Measurements from ENCODE around the gene CFAP46.

CFAP46 gene

DNA sequence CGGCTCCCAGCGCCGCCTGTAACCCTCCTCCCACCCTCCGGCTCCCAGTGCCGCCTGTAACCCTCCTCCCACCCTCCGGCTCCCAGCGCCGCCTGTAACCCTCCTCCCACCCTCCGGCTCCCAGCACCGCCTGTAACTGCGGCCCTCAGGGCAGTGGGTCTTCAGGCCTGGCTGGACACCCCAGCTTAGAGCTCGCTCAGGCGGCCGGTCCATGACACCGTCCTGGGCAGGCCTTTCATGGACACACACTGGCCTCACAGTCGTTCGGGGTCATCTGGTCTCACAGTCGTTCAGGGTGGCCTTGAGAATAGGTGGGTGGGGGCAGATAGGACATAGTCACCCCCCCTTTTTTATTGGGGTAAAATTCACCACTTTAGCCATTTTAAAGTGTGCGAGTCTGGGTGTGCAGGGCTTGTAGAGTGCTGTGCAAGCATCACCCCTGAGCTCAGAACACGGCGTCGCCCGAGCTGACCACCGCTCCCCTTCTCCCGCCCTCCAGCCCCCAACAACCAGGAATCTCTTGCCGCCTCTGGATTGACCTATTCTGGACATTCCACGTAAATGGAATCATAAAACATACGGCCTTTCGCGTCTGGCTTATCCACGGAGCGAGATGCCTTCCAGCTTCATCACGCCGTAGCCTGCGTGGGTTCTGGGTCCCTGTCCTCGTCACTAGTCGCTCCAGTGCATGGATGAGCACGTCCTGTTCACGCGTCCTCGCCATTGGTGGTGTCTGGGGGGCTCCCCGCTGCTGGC, 41.1 kb upstream of the CFAP46 start:
- Histone ChIP-seq H3K27me3 (replicated peaks in 2 of 5; ENCODE audit: control insufficient read depth in 4 of 5, insufficient read depth in 5 of 5, low read length in 4 of 5) (peaks cover 0 to 47% (median 4%) of the 10 kb centered on the region in 5 experiments), H3K4me1 (ENCODE audit: control extremely low read depth in 1 of 4, control insufficient read depth in 4 of 4, insufficient read depth in 4 of 4, low read length in 3 of 4) (no peaks in the 10 kb centered on the region), H3K27ac (ENCODE audit: insufficient read depth in 1 of 2, low read depth in 1 of 2, low read length in 2 of 2, poor library complexity in 1 of 2, severe bottlenecking in 2 of 2) (no peak overlapping the region), H3K4me3 (ENCODE audit: control insufficient read depth in 1 of 7, extremely low read depth in 1 of 7, insufficient read depth in 4 of 7, low read depth in 2 of 7, low read length in 6 of 7) (no peak overlapping the region), H3K36me3 (ENCODE audit: control insufficient read depth in 4 of 4, insufficient read depth in 4 of 4, low read length in 3 of 4) (no peaks in the 10 kb centered on the region), H3K9me3 (ENCODE audit: control extremely low read depth in 1 of 5, control insufficient read depth in 4 of 5, insufficient read depth in 2 of 5, low read depth in 1 of 5, low read length in 4 of 5) (no peaks in the 10 kb centered on the region)
- no peak for DNase-seq
- ChIA-PET POLR2A (no interaction called here), CTCF (no interaction called here)
- 95% methylated on average over 28 of the region's 42 CpGs for WGBS (ENCODE audit: insufficient coverage)

DNA sequence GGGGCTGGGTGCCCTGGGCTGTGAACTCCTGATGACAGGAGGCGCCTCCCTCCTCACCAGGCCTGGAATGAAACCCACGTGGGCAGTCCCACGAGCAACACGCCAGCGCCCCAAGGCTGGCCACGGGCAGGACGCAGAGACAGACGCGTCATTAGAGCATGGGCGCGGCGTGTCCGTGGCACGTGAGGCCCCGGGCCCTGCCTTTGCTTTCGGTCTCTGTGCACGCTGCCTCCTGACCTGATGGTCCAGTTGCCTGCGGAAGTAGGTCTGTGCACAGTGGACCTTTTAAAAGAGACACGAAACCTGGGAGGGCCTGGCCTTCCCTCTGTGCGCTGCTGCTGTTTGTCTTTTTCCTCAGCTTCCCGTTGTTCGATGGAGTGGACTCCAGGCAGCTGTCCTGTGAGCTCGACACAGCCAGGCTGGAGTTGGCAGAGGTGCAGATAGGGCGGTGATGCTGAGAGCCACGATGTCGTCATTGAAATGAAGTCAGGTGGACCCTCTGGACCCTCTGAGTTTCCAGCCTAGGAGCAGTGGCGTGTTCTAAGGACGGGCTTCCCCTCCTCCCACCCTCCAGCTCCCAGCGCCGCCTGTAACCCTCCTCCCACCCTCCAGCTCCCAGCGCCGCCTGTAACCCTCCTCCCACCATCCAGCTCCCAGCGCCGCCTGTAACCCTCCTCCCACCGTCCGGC, 40.1 kb upstream of the CFAP46 start:
- no peak for DNase-seq
- H3K27me3 ChIP-seq (replicated peaks in 2 of 5; ENCODE audit: control insufficient read depth in 4 of 5, insufficient read depth in 5 of 5, low read length in 4 of 5): peaks cover 0 to 51% (median 4%) of the 10 kb centered on the region in 5 experiments
- H3K4me3 ChIP-seq (ENCODE audit: control insufficient read depth in 1 of 7, extremely low read depth in 1 of 7, insufficient read depth in 4 of 7, low read depth in 2 of 7, low read length in 6 of 7): no peak overlapping the region
- H3K9me3 ChIP-seq (ENCODE audit: control extremely low read depth in 1 of 5, control insufficient read depth in 4 of 5, insufficient read depth in 2 of 5, low read depth in 1 of 5, low read length in 4 of 5): no peaks in the 10 kb centered on the region
- ChIA-PET POLR2A (no interaction called here), CTCF (no interaction called here)
- H3K36me3 ChIP-seq (ENCODE audit: control insufficient read depth in 4 of 4, insufficient read depth in 4 of 4, low read length in 3 of 4): no peaks in the 10 kb centered on the region
- no peak overlapping the region for H3K27ac ChIP-seq (ENCODE audit: insufficient read depth in 1 of 2, low read depth in 1 of 2, low read length in 2 of 2, poor library complexity in 1 of 2, severe bottlenecking in 2 of 2)
- H3K4me1 ChIP-seq (ENCODE audit: control extremely low read depth in 1 of 4, control insufficient read depth in 4 of 4, insufficient read depth in 4 of 4, low read length in 3 of 4): no peaks in the 10 kb centered on the region
- 94% methylated on average over 23 of the region's 36 CpGs for WGBS (ENCODE audit: insufficient coverage)

DNA sequence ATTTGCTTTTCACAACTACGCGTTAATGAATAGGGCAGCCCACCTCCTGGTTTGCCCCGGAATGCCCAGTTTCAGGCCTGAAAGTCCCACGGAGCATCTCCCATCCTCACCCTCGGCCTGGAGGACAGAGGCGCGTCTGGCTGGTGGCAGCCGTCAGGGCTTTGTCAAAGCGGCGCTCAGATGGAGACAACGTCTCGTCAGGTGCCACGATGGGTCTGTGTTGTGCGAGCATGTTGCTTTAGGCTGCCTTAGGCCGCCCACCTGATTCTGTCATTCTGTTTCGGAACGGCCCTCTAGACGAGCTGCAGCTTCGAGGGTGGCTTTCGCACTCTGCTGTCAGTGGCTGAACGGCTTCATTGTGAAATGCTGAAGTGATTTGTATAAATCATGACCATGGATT, 39.4 kb upstream of the CFAP46 start:
- no peaks in the 10 kb centered on the region for H3K4me1 ChIP-seq (ENCODE audit: control extremely low read depth in 1 of 4, control insufficient read depth in 4 of 4, insufficient read depth in 4 of 4, low read length in 3 of 4)
- no peak overlapping the region for H3K27ac ChIP-seq (ENCODE audit: insufficient read depth in 1 of 2, low read depth in 1 of 2, low read length in 2 of 2, poor library complexity in 1 of 2, severe bottlenecking in 2 of 2)
- ChIA-PET CTCF (no interaction called here), POLR2A (no interaction called here)
- H3K36me3 ChIP-seq (ENCODE audit: control insufficient read depth in 4 of 4, insufficient read depth in 4 of 4, low read length in 3 of 4): no peaks in the 10 kb centered on the region
- no peak for DNase-seq
- no peaks in the 10 kb centered on the region for H3K9me3 ChIP-seq (ENCODE audit: control extremely low read depth in 1 of 5, control insufficient read depth in 4 of 5, insufficient read depth in 2 of 5, low read depth in 1 of 5, low read length in 4 of 5)
- no peak overlapping the region for H3K4me3 ChIP-seq (ENCODE audit: control insufficient read depth in 1 of 7, extremely low read depth in 1 of 7, insufficient read depth in 4 of 7, low read depth in 2 of 7, low read length in 6 of 7)
- 90% methylated on average over 19 of the region's 21 CpGs for WGBS (ENCODE audit: insufficient coverage)
- H3K27me3 ChIP-seq (replicated peaks in 2 of 5; ENCODE audit: control insufficient read depth in 4 of 5, insufficient read depth in 5 of 5, low read length in 4 of 5): peaks cover 0 to 58% (median 4%) of the 10 kb centered on the region in 5 experiments

DNA sequence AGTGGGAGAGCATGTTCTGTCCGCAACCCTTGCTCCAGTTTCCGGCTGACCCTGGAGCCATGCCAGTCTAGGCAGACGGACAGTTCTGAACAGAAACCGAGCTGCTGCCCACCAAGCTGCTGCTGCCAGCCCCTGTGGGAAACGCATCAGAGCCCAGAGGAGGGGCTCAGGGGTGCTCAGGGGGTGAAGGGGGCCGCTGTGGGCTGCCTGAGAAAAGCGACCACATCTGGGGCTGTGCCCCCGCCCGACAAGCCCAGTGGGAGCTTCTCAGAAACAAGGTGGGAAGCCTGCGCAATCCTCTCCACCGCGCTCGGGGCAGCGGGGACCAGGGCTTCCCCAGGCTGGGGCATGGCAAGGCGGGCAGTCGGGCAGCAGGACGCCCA, 38.8 kb upstream of the CFAP46 start:
- Histone ChIP-seq H3K36me3 (ENCODE audit: control insufficient read depth in 4 of 4, insufficient read depth in 4 of 4, low read length in 3 of 4) (no peaks in the 10 kb centered on the region), H3K27me3 (replicated peaks in 2 of 5; ENCODE audit: control insufficient read depth in 4 of 5, insufficient read depth in 5 of 5, low read length in 4 of 5) (peaks cover 0 to 61% (median 4%) of the 10 kb centered on the region in 5 experiments), H3K27ac (ENCODE audit: insufficient read depth in 1 of 2, low read depth in 1 of 2, low read length in 2 of 2, poor library complexity in 1 of 2, severe bottlenecking in 2 of 2) (no peak overlapping the region), H3K9me3 (ENCODE audit: control extremely low read depth in 1 of 5, control insufficient read depth in 4 of 5, insufficient read depth in 2 of 5, low read depth in 1 of 5, low read length in 4 of 5) (no peaks in the 10 kb centered on the region), H3K4me3 (ENCODE audit: control insufficient read depth in 1 of 7, extremely low read depth in 1 of 7, insufficient read depth in 4 of 7, low read depth in 2 of 7, low read length in 6 of 7) (no peak overlapping the region), H3K4me1 (ENCODE audit: control extremely low read depth in 1 of 4, control insufficient read depth in 4 of 4, insufficient read depth in 4 of 4, low read length in 3 of 4) (no peaks in the 10 kb centered on the region)
- WGBS (ENCODE audit: insufficient coverage): 85% methylated on average over 17 of the region's 17 CpGs
- ChIA-PET POLR2A (no interaction called here), CTCF (interaction anchor here (0.6 kb wide), 1 partner anchor 25 kb away, joined by 3 read pairs; no protein-coding TSS in a partner anchor)
- no peak for DNase-seq

DNA sequence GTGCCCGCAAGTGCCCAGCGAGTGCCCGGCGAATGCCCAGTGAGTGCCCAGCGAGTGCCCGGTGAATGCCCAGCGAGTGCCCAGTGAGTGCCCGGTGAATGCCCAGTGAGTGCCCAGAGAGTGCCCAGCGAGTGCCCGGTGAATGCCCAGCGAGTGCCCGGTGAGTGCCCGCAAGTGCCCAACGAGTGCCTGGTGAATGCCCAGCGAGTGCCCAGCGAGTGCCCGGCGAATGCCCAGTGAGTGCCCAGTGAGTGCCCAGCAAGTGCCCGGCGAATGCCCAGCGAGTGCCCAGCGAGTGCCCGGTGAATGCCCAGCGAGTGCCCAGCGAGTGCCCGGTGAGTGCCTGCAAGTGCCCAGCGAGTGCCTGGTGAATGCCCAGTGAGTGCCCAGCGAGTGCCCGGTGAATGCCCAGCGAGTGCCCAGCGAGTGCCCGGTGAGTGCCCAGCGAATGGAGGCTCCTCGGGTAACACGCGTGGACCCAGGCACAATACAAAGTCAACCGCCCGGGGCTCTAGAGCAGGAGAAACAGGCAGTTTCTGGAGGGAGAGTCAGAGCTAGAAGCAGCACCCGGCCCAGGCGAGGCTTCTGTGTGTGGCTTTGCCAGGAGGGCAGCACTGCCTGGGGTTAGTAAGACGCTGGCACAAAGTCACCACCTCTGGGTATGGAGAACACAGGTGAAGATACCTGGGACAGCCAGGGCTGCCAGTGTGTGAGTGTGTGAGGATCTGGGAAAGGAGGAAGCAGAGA, 38.2 kb upstream of the CFAP46 start:
- no peak overlapping the region for H3K4me3 ChIP-seq (ENCODE audit: control insufficient read depth in 1 of 7, extremely low read depth in 1 of 7, insufficient read depth in 4 of 7, low read depth in 2 of 7, low read length in 6 of 7)
- DNase-seq: no peak
- WGBS (ENCODE audit: insufficient coverage): 92% methylated on average over 38 of the region's 41 CpGs
- POLR2A ChIA-PET: no interaction called here
- H3K4me1 ChIP-seq (ENCODE audit: control extremely low read depth in 1 of 4, control insufficient read depth in 4 of 4, insufficient read depth in 4 of 4, low read length in 3 of 4): no peaks in the 10 kb centered on the region
- H3K27ac ChIP-seq (ENCODE audit: insufficient read depth in 1 of 2, low read depth in 1 of 2, low read length in 2 of 2, poor library complexity in 1 of 2, severe bottlenecking in 2 of 2): no peak overlapping the region
- H3K36me3 ChIP-seq (ENCODE audit: control insufficient read depth in 4 of 4, insufficient read depth in 4 of 4, low read length in 3 of 4): no peaks in the 10 kb centered on the region
- peaks cover 0 to 67% (median 8%) of the 10 kb centered on the region in 5 experiments for H3K27me3 ChIP-seq (replicated peaks in 2 of 5; ENCODE audit: control insufficient read depth in 4 of 5, insufficient read depth in 5 of 5, low read length in 4 of 5)
- H3K9me3 ChIP-seq (ENCODE audit: control extremely low read depth in 1 of 5, control insufficient read depth in 4 of 5, insufficient read depth in 2 of 5, low read depth in 1 of 5, low read length in 4 of 5): no peaks in the 10 kb centered on the region
- CTCF ChIA-PET: interaction anchor here (0.6 kb wide), 1 partner anchor 25 kb away, joined by 3 read pairs; no protein-coding TSS in a partner anchor

DNA sequence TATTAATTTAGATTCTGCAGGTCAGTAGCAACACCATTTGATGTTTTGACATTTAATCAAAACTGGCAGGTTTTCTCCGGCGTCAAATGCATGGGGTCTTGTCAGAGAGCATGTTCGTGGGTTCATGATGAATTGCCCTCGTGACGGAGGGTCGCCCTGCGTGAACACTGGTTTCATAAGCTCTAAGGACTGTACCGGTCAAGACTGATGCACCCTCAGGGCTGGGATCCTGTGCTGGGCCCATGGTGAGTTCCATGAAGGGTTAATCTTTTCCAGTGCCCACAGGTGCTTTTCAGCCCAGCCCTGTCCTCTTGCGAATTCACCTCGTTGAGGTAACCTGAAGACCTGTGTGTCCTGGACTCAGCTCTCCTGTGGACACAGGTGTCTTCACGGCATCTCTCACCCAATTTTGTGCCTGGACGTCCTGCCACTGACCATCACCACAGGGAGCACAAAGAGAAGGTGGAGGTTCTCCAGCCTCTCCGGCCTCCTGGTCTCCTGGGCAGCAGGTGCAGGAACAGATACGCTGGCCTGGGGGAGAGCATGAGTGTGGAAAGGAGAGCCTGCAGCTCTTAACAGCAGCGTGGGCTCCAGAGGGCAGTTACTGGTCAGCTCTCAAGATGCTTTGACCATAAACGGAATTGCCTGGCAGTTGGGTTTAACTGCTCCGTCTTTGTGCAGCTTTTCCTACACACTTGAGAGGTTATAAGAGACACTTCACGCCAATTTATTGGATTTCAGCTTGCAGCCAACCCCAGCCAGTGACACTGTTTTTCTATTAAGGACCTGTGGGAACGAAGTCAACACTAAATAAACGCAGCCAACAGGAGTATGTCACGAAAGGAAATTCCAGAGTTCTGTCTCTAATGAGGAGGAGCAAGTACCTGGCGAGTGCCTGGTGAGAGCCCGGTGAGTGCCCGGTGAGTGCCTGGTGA, 37.4 kb upstream of the CFAP46 start:
- Histone ChIP-seq H3K27ac (ENCODE audit: insufficient read depth in 1 of 2, low read depth in 1 of 2, low read length in 2 of 2, poor library complexity in 1 of 2, severe bottlenecking in 2 of 2) (no peak overlapping the region), H3K4me1 (ENCODE audit: control extremely low read depth in 1 of 4, control insufficient read depth in 4 of 4, insufficient read depth in 4 of 4, low read length in 3 of 4) (no peaks in the 10 kb centered on the region), H3K9me3 (ENCODE audit: control extremely low read depth in 1 of 5, control insufficient read depth in 4 of 5, insufficient read depth in 2 of 5, low read depth in 1 of 5, low read length in 4 of 5) (no peaks in the 10 kb centered on the region), H3K27me3 (replicated peaks in 2 of 5; ENCODE audit: control insufficient read depth in 4 of 5, insufficient read depth in 5 of 5, low read length in 4 of 5) (peaks cover 0 to 69% (median 5%) of the 10 kb centered on the region in 5 experiments), H3K36me3 (ENCODE audit: control insufficient read depth in 4 of 4, insufficient read depth in 4 of 4, low read length in 3 of 4) (no peaks in the 10 kb centered on the region), H3K4me3 (ENCODE audit: control insufficient read depth in 1 of 7, extremely low read depth in 1 of 7, insufficient read depth in 4 of 7, low read depth in 2 of 7, low read length in 6 of 7) (no peak overlapping the region)
- POLR2A ChIA-PET: no interaction called here
- CTCF ChIA-PET: no interaction called here
- WGBS (ENCODE audit: insufficient coverage): 88% methylated on average over 23 of the region's 24 CpGs
- DNase-seq: no peak

All from common myeloid progenitor, CD34-positive (primary cell).